HG02885 (cell line): ENCODE data around the gene NTRK2.
"Not testable (repeated sequence)": the region's sequence is repeated elsewhere in the genome, so short reads cannot be mapped to it uniquely, and the experiment has no call there.

Experiments
- ATAC-seq: cut with Tn5 transposase; IDR thresholded peaks from one replicate; pipeline ENCODE4 v1.9.1; 2021; ENCODE audit warnings: mild to moderate bottlenecking; ENCODE audit not compliant: unreplicated experiment, poor library complexity

The NTRK2 gene

DNA sequence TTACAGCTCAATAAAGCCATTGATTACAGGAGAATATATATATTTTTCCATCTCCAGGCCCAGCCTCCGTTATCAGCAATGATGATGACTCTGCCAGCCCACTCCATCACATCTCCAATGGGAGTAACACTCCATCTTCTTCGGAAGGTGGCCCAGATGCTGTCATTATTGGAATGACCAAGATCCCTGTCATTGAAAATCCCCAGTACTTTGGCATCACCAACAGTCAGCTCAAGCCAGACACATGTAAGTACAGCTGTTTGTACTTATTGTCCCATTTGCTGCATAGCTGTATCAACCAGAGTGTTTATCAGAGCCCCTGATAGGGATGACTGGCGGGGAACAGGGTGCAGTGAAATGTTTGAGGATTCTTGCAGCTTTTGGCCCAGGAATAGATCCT is 197.7 kb downstream of the NTRK2 start:
- no peak for ATAC-seq

DNA sequence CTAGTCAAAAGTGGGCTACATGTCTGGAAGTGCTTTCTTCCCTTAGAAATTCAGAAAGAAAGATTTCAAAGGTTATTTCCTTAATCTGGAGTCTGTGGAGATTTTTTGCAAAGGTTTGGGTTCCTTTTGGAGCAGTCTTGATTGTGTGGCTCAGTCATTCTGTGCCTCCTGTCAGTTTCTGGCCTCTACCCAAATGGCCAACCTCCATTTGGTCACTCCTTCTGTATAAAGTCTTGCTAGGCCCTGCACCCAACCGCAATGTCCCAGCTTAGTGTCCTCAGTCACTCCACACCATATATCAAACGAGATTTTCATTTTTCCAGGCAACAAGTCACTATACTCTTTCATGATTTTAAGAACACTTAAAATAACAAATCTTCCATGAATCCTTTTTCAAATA is 199.6 kb downstream of the NTRK2 start:
- no peak for ATAC-seq

- no peak for ATAC-seq
Measured at GRCh38 chr9:84871983-84872382, 202.5 kb downstream of the NTRK2 start.

DNA sequence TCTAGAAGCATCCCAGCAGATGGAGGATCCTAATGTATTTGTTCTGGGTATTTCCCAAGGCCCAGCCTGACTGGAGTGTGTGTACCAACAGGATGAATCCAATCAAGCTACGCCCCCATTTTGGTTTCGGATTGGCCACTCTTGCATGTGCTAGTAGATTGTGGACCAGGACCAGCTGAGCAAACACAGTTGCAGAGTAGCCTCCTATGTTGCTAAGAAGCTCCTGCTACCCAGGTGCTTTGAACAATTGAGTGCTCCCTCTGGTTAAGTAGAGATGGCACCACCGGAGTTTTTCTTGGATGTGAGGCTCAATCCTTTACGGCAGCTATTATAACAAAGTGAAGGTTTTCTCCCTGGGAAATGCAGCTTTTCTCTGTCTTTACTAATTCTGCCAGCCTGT is 204.5 kb downstream of the NTRK2 start:
- ATAC-seq: no peak

- no peak for ATAC-seq
Measured at GRCh38 chr9:84874596-84874995, 205.1 kb downstream of the NTRK2 start.

DNA sequence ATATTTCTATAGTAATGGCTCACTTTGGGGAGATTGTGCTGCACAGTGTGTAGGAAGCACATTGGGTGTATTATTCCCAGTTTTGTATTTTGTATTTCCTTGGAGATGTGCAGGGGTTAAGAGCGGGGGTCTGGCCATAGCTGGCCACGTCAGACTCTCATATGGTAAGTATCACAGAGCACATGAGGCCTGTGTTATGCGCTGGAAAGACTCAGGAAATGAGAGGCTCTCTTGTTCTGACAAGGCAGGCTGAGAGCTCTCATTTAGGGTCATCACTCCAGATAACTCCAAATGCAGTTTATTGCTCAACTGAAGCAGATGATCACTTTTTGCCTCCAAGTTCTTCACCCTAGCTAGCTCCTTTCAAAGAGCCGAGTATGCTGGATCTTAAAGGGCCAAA is 205.7 kb downstream of the NTRK2 start:
- no peak for ATAC-seq

DNA sequence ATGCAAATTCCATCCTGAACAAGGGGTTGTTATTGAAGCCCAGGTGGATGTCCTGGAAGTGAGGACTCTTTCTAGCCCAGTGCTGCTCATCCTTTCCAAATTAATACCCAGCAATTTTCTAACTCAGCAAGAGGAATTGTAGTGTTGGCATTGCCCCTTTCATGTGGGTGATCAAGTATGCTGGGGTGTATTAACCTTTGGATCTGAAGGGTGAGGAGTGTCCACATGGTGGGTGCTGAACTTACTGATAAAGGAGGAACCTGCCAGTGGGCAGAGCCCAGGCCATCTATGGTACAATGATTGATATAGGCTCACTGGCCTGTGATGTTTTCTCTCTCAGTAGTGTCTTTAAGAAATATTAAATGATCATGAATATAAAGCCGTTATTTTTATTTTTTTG is 210.1 kb downstream of the NTRK2 start:
- ATAC-seq: no peak

DNA sequence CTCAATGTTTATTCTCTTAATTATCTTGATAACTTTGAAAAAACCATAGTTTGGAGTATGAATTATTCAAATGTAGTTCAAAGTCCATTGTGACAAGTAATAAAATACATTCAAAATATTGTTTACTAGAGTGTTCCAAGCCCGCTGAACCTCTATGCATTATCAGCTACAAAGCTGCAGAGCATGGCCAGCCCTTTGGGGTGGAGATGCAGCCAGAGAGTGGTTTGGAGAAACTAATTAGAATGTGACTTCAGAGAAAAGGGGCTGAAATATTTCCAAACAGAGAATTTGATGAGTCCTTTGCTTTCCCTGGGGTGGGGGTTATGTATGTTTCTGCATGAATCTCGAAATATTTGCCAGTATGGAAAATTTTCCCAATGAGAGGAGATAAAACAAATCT is 211.3 kb downstream of the NTRK2 start:
- no peak for ATAC-seq

GRCh38 chr9:84886866-84887265 is 217.3 kb downstream of the NTRK2 start:
- no peak for ATAC-seq

GRCh38 chr9:84891924-84892323 is 222.4 kb downstream of the NTRK2 start:
- no peak for ATAC-seq

- ATAC-seq: no peak
Measured at GRCh38 chr9:84893419-84894128, 224.0 kb downstream of the NTRK2 start.

DNA sequence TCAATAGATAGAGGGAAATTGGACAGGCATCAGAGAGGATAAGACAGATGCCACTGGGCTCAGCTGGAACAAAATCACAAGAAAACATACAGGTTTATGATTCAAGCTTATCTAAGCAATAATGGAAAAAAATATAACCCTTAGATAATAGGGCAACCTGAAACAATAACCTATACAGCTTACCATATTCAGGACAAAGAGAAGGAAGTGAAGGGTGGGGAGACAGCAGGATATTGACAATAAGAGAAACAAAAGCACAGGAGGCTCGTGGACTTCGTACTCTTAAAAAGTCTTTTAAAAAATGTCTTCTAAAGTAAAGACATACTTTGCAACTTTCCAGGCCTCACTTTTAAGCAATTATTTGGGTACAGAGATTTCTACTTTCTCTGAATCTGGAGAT is 225.3 kb downstream of the NTRK2 start:
- no peak for ATAC-seq

GRCh38 chr9:84897362-84898094 is 228.0 kb downstream of the NTRK2 start:
- no peak for ATAC-seq

DNA sequence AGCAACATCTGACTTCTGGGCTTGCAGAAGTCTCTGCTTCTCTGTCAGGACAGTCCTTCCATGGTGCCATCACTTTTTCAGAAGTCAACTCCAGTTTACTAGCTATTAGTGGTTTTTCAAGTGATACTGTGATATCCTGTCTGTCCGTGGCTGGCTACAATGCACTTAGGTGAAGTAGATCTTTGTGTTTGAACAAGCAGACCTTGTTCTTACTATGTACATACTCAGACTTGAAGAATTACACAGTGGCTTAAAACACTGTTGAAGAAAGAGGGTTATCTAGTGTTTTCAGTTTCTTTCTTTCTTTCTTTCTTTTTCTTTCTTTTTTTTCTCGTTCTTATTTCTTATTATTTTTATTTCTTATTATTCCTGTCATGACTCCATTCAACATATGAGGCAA is 228.7 kb downstream of the NTRK2 start:
- ATAC-seq: no peak

GRCh38 chr9:84898618-84899017 is 229.1 kb downstream of the NTRK2 start:
- not testable (repeated sequence) for ATAC-seq

GRCh38 chr9:84899326-84899725 is 229.8 kb downstream of the NTRK2 start:
- ATAC-seq: no peak

GRCh38 chr9:84900421-84900820 is 230.9 kb downstream of the NTRK2 start:
- ATAC-seq: no peak

DNA sequence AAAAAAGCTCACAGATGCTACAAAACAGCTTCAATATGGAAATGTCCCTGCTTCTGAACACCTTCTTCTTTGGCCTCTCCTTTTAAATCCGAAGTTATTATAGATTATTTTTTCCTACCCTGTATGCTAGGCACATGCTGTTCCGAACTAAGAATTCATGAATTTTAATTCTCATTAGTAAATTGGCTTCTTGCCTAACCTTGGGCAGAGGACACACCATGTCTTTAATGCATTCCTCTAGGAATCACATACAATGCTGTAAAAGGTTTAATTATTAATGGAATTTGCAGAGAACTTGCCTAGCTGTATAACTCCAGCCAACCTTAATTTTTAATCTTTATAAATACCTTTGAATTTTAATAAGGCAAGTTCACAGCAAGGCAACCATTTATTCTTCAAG is 234.4 kb downstream of the NTRK2 start:
- ATAC-seq: no peak

- ATAC-seq: no peak
Measured at GRCh38 chr9:84916769-84917168, 247.2 kb downstream of the NTRK2 start.

- no peak for ATAC-seq
Measured at GRCh38 chr9:84917366-84918070, 248.0 kb downstream of the NTRK2 start.

DNA sequence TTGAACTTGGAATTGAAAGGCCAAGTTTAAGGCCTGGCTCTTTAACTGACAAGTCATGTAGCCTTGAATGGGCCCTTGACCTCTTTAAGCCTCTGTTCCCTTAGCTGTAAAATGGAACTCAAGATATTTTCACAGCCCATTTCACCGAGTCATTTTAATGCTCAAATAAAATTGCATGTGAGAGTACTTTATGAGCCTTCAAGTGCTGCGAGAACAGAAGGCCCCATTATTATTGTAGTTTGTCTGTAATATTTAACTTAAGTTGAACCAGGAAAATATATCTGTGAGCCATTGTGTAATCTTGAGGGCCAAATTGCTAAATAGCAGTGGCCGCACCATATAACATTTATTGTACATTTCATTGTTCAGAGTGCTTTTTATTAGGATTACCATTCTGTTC is 249.9 kb downstream of the NTRK2 start:
- no peak for ATAC-seq
